ENCODE results near the gene KCNH6.

DNA sequence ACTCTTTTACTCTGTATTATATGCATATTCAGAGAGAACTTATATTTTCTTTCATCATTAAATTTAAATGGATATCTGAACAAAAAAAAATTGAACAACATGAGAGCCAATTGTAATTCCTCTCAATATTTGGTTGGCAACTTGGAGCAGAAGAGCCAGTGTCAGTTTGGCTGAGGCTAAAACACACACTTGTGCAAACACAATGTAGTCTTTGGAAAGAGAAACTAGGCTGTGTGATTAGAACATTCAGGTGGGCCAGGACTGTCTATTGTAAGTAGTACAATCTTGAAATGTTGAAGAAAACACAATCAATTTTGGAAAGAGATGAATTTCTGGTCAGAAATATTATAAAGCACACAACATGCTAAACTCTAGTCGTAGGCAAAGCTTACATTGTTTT, 44.1 kb downstream of the KCNH6 start:
- no peak for TF ChIP-seq POLR2A (IDR thresholded peaks at IDR 0.05; ENCODE audit: low read depth, low read length)
- TF ChIP-seq TAF1 (IDR thresholded peaks at IDR 0.05; ENCODE audit: borderline replicate concordance, low read depth, low read length) = no peak
